GM12875 (cell line): ENCODE measurements around the gene BCLAF3.
A peak's percentile ranks its signal among the peaks of the same experiment; 100 is the strongest.

Experiments used
- H3K4me3 ChIP-seq: one replicate; pipeline ENCODE4 v1.5.1; 2011; ENCODE audit warnings: low read depth, low read length, control low read depth
- TF ChIP-seq, protein P1 (sequence below): IDR thresholded peaks from 2 replicates; pipeline ENCODE4 v1.5.1; 2011; ENCODE audit warnings: low read depth, mild to moderate bottlenecking, control low read depth, inconsistent platforms, low read length, moderate library complexity, borderline replicate concordance; ENCODE audit not compliant: insufficient read depth

The BCLAF3 gene

DNA sequence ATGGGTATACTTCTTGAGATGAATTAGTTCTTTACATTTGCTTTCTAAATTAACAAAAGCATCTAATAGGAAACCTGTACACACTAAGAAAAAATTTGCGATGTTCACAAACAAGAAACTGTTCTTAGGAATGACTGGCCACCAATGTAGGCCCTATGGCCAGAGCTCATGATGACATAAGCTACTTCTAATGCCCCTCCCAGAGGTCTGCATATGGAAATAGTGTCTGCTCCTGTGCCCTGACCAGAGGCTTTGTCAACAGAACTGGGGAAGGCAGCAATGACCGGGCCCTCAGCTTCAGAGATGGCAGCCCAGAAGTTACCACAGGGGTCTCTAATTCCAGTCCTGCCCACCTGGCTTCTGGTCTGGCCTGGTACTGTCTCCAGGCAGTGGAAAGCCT lies 15.0 kb upstream of the BCLAF3 start:
- TF ChIP-seq, protein P1, sequence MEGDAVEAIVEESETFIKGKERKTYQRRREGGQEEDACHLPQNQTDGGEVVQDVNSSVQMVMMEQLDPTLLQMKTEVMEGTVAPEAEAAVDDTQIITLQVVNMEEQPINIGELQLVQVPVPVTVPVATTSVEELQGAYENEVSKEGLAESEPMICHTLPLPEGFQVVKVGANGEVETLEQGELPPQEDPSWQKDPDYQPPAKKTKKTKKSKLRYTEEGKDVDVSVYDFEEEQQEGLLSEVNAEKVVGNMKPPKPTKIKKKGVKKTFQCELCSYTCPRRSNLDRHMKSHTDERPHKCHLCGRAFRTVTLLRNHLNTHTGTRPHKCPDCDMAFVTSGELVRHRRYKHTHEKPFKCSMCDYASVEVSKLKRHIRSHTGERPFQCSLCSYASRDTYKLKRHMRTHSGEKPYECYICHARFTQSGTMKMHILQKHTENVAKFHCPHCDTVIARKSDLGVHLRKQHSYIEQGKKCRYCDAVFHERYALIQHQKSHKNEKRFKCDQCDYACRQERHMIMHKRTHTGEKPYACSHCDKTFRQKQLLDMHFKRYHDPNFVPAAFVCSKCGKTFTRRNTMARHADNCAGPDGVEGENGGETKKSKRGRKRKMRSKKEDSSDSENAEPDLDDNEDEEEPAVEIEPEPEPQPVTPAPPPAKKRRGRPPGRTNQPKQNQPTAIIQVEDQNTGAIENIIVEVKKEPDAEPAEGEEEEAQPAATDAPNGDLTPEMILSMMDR = no peak
- H3K4me3 ChIP-seq = no peak overlapping the region

GRCh38 chrX:20001588-20001987 lies 10.7 kb upstream of the BCLAF3 start:
- H3K4me3 ChIP-seq = no peak overlapping the region
- TF ChIP-seq, protein P1 = no peak

DNA sequence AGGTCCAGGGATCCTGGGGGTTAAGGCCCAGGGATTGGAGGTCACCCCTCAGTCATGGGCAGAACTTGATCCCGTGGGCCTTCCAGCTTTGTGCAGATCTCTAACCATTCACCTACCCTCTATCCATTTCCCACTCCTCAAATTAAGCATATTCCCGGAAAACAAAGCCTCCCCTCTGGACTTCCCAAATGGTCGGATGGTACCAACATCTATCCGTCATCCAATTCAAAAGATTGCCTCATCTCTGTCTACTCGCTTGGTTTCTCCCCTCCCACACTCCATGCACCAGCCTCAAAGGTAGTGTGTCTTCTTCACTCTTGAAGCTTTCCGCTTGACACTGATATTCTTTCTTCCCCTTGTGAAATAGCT lies 473 bp upstream of the BCLAF3 start:
- H3K4me3 ChIP-seq = peak overlapping the region; percentile 39
- TF ChIP-seq, protein P1 = no peak

- TF ChIP-seq, protein P1 = no peak
- peak overlapping the region; percentile 88 for H3K4me3 ChIP-seq
Observed at GRCh38 chrX:19990151-19990555, 708 bp downstream of the BCLAF3 start.

- TF ChIP-seq, protein P1 = no peak
- H3K4me3 ChIP-seq = no peak overlapping the region
Observed at GRCh38 chrX:19987856-19988255, 3.0 kb downstream of the BCLAF3 start.

DNA sequence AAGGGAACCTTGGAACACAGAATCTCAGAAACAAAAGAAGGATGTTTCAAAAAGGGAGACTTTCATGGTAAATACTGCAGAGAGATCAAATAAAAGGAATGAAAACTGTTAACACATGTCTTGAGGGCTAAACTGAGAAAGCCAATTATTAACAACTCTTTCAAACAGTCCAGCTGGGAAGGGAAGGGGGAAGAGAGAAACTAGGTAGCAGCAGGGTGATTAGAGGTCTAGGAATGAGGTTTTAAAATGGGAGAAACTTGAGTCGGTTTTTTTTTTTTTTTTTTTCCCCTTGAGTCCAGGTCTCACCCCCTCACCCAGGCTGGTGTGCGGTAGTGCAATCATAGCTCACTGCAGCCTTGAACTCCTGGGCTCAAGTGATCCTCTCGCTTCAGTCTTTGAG lies 4.3 kb downstream of the BCLAF3 start:
- H3K4me3 ChIP-seq = no peak overlapping the region
- TF ChIP-seq, protein P1 = no peak

- TF ChIP-seq, protein P1 = no peak
- H3K4me3 ChIP-seq = no peak overlapping the region
Observed at GRCh38 chrX:19981947-19982346, 8.9 kb downstream of the BCLAF3 start.
